Stimulated activated CD4-positive, alpha-beta T cell treated with anti-CD3 and anti-CD28 coated beads, Interleukin-4, amount 100 ng/mL, for 48 hours (primary cell): ENCODE measurements around the gene RIC3.

ENCODE experiments used
- DNase-seq, 2 donors: peaks; one replicate each; pipeline ENCODE4 v3.0.0-alpha.2; 2020; ENCODE audit warnings: low read depth in 2 of 2

RIC3 gene

GRCh38 chr11:8102965-8103364, 65.9 kb downstream of the RIC3 start:
- no peak for DNase-seq

DNA sequence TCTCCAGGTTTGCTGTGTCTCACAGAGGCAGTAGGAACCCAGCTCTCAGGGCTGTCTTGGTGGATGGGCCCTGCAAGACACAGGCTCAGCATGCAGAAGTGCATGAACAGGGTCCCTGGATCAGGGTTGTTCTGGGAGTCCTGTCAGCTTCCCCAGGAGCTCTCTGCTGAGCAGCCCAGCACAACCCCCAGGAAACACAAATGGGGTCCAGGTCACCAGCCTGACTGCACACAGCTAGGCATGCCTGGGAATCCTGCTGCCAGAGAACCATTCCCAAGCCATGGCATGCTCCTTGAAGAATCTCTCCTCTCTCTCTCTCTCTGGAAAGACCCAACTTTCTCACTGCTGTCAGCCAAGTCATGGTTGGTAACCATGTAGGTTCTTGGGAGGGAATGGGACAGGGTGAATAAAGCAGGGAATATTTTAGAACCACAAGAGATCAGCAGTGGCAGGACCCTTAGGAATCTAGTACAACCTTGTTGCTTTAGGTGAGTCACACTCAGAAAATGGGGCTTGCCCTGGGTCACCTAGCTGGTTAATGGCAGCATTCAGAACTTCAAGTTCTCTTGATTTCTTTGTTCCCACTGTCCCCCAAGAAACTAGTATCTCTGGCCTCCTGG, 66.4 kb downstream of the RIC3 start:
- DNase-seq: no peak

DNA sequence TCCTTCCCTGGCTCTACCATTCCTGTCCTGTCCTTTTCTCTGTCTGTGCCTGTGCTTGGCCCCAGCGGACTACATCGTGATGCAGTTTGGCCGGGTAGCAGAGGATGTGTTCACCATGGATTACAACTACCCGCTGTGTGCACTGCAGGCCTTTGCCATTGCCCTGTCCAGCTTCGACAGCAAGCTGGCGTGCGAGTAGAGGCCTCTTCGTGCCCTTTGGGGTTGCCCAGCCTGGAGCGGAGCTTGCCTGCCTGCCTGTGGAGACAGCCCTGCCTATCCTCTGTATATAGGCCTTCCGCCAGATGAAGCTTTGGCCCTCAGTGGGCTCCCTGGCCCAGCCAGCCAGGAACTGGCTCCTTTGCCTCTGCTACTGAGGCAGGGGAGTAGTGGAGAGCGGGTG, 67.4 kb downstream of the RIC3 start:
- DNase-seq: no peak

DNA sequence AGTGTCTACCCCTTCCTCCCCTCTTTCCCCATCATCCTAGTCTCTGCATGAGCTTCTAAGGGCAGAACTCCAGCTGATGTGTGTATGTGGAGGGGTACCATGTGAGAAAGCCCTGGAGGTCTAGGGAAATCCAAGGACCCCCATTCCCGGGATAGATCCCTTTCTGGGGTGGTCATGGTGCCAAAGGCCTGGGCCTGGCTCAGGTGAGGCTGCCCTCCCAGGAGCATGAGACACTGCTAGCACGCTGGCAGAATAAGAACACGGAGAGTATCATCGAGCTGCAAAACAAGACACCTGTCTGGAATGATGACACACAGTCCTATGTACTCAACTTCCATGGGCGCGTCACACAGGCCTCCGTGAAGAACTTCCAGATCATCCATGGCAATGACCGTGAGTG, 68.2 kb downstream of the RIC3 start:
- no peak for DNase-seq

- DNase-seq: no peak
These were observed 68.7 kb downstream of the RIC3 start for GRCh38 chr11:8100158-8100557.

GRCh38 chr11:8099291-8099899, 69.4 kb downstream of the RIC3 start:
- peak; percentile 60 to 70 for DNase-seq

GRCh38 chr11:8098879-8099278, 69.9 kb downstream of the RIC3 start:
- no peak for DNase-seq

DNA sequence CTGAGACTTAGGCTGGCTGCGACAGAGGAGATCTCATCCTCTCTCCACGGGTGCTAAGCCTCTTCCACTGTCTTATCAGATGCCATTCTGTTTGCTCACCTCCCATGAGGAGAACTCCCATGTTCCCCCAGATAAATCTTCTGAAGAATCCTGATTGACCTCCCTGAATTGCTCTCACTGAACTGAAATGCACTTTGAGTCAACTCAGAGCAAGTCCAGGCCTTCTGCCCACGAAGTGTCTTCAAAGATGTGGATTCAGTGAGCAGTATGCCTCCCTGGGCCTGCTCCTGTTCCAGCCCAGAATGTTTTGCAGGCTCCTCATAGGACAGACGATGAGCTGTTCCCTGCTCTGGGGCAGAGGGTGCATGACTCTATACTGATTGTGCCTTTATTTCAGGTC, 70.5 kb downstream of the RIC3 start:
- no peak for DNase-seq

DNA sequence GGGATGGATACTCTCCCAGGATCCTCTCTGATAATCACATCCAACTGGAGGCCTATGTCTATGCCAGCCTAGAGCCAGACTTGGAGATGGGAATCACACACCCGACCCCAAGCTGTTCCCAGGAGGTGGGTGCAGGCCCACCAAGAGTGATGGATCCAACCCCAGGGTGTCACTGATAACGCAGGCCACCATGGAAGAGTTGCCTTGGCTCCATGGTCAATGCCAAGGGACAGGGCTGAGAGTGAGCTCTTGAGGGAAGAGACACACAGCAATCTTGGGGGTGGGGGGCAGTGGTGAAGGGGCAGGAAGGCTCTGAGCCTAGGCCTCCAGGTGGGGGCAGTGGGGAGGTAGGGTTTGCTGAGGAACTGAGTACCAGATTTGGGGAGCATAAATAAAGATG, 70.9 kb downstream of the RIC3 start:
- DNase-seq: no peak

- no peak for DNase-seq
These were observed 71.4 kb downstream of the RIC3 start for GRCh38 chr11:8097468-8097867.

- DNase-seq: no peak
These were observed 71.8 kb downstream of the RIC3 start for GRCh38 chr11:8097062-8097461.

DNA sequence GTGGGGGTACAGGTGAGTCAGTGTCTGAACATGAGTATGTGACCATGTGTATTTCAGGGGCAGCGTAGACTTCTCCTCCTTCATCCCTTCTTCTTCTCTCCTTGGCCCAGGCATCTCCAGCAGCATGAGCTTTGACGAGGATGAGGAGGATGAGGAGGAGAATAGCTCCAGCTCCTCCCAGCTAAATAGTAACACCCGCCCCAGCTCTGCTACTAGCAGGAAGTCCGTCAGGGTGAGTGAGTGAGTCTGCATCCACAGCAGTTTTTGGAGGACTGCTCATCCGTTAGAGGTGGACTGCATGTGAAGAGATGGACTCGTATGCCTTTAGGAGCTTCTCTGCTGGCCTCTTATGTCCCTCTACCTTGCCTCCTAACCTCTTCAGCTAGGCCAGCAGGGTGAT, 72.2 kb downstream of the RIC3 start:
- DNase-seq: no peak

GRCh38 chr11:8095806-8096522, 72.9 kb downstream of the RIC3 start:
- DNase-seq: no peak

DNA sequence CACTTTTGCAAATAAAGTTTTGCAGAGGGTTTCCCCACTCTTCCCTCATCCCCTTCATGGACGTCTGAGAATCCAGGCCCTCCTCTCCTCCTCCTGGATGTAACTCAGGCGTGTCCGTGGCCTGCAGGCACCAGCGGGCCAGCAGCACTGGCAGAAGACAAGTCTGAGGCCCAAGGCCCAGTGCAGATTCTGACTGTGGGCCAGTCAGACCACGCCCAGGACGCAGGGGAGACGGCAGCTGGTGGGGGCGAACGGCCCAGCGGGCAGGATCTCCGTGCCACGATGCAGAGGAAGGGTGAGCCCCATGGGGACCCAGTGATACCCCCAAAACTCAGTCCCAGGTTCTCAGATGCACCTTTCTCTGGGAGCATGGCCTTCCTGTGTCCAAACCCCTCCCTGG, 73.5 kb downstream of the RIC3 start:
- DNase-seq: no peak

DNA sequence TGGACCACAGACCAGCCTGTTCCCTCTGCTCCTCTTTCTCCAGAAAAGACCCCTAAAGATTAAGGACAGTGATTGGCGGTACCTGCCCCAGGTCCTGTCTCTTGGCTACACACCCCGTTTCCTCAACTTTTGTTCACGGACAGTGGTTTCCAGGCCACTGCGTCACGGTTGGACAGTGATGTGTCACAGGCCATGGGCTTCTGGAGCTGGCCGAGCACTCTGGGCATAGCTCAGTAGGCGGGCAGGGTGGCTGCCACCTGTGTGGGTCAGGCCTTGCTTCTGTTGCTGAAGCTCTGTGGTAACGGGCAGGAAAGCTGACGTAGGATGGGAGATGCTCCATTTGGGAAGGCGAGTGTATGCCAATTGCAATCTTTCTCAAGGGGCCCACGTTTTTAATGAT, 74.2 kb downstream of the RIC3 start:
- DNase-seq: no peak

GRCh38 chr11:8093931-8094575, 74.8 kb downstream of the RIC3 start:
- DNase-seq: no peak

DNA sequence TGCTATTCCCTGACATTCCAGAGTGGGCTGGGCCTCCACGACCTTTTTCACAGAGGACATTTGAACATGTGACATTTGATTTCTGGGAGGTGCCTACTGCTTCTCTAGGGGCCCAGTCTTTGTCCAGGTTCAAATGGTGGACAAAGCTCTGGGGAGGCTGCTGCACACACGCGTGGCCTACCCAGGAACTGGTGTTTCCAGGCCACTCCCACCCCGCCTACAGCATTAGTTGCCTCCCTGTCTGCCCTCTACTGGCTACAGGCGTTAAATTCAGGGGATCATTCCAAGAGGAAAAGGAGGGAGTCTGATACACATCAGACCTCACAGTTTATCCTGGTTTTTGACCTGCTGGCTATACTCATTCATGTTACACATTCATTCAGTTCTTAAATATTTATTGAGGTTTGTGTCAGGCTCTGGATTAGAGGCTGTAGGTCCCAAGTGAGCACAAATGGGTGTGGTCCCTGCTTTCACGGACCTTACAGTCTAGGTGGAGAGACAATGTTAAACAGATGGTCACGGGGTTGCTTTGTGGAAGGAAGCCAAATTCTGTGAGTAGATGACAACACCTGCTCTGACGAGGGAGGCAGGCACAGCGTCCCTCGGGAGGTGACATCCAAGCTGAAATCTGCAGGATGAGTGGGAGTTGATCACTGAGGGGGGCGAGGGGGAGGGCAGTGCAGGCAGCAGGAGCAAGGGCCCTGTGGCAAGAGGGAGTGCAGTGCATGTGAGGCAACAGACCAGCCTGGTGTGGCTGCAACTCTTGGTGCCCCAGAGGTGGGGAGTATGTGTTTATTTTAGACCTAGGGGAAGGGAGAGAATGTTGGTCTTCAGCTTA, 76.0 kb downstream of the RIC3 start:
- peak; percentile 30 to 57 for DNase-seq

GRCh38 chr11:8091721-8092120, 77.1 kb downstream of the RIC3 start:
- DNase-seq: no peak

GRCh38 chr11:8090756-8091155, 78.1 kb downstream of the RIC3 start:
- peak; percentile 7 to 21 for DNase-seq

- no peak for DNase-seq
These were observed 78.9 kb downstream of the RIC3 start for GRCh38 chr11:8089791-8090510.

- DNase-seq: no peak
These were observed 81.1 kb downstream of the RIC3 start for GRCh38 chr11:8087756-8088155.
